GM19240 (cell line): ENCODE results near the gene EAF2.
"Not testable (repeated sequence)": the region's sequence is repeated elsewhere in the genome, so short reads cannot be mapped to it uniquely, and the experiment has no call there.

Source experiments
- DNase-seq: peaks from one replicate; pipeline ENCODE4 v3.0.0; 2011; ENCODE audit warnings: low spot score; ENCODE audit not compliant: insufficient read length

EAF2 gene

GRCh38 chr3:121863247-121863646, 28.2 kb downstream of the EAF2 start:
- DNase-seq = not testable (repeated sequence)

GRCh38 chr3:121863801-121864200, 28.8 kb downstream of the EAF2 start:
- DNase-seq = no peak

GRCh38 chr3:121869736-121870135, 34.7 kb downstream of the EAF2 start:
- no peak for DNase-seq

- DNase-seq = no peak
Observed at GRCh38 chr3:121870717-121871116, 35.7 kb downstream of the EAF2 start.

GRCh38 chr3:121871430-121871829, 36.4 kb downstream of the EAF2 start:
- DNase-seq = no peak

- no peak for DNase-seq
Observed at GRCh38 chr3:121878411-121878810, 43.4 kb downstream of the EAF2 start.

GRCh38 chr3:121883507-121883906, 48.5 kb downstream of the EAF2 start:
- DNase-seq = no peak

- no peak for DNase-seq
Observed at GRCh38 chr3:121885386-121885785, 50.4 kb downstream of the EAF2 start.

GRCh38 chr3:121894301-121894990, 59.4 kb downstream of the EAF2 start, which contains the start of gene SLC15A2:
Gene SLC15A2, plus strand, starts transcription at chr3:121894401. Its CDS starts 76 bp downstream, at chr3:121894477.
- DNase-seq = no peak

GRCh38 chr3:121895121-121895520, 60.1 kb downstream of the EAF2 start:
- no peak for DNase-seq

GRCh38 chr3:121895736-121896135, 60.7 kb downstream of the EAF2 start:
- no peak for DNase-seq

GRCh38 chr3:121896823-121897222, 61.8 kb downstream of the EAF2 start:
- DNase-seq = no peak

- DNase-seq = no peak
Observed at GRCh38 chr3:121897296-121897695, 62.3 kb downstream of the EAF2 start.

GRCh38 chr3:121913305-121913990, 78.4 kb downstream of the EAF2 start:
- no peak for DNase-seq

GRCh38 chr3:121914081-121914998, 79.3 kb downstream of the EAF2 start:
- no peak for DNase-seq

GRCh38 chr3:121916189-121916588, 81.2 kb downstream of the EAF2 start:
- no peak for DNase-seq

GRCh38 chr3:121918779-121919483, 83.9 kb downstream of the EAF2 start:
- no peak for DNase-seq

GRCh38 chr3:121924734-121925133, 89.7 kb downstream of the EAF2 start:
- DNase-seq = no peak

- no peak for DNase-seq
Observed at GRCh38 chr3:121926380-121926779, 91.4 kb downstream of the EAF2 start.
